Measurements from ENCODE around the gene FSTL4.

The FSTL4 gene

DNA sequence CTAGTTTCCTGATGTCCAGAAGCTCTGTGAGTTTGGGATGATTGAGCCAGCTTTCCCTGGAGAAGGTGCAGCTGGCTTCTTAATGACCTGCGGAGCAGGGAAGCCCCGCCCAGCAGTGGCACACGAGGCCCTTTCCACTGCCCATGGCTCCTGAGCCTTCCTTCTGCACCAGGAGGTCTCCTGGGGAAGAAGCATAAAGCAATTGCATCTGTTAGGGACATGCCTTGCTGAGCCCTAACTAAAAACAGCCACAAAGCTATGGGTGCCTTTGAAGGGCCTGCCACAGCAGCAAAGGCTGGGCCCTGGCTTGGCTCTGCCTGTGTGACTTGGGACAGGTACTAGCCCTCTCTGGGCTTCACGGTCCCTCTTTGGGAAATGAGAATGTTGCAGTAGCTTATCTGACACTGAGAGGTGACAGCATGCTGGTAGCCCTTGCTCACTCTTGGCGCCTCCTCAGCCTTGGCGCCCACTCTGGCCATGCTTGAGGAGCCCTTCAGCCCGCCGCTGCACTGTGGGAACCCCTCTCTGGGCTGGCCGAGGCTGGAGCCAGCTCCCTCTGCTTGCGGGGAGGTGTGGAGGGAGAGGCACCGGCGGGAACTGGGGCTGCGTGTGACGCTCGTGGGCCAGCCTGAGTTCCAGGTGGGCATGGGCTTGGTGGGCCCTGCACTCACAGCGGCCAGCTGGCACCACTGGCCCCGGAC, 218.4 kb downstream of the FSTL4 start:
- in situ Hi-C loops (cut with MboI; ENCODE audit: low sequenced_read_pairs) = no loop called here

DNA sequence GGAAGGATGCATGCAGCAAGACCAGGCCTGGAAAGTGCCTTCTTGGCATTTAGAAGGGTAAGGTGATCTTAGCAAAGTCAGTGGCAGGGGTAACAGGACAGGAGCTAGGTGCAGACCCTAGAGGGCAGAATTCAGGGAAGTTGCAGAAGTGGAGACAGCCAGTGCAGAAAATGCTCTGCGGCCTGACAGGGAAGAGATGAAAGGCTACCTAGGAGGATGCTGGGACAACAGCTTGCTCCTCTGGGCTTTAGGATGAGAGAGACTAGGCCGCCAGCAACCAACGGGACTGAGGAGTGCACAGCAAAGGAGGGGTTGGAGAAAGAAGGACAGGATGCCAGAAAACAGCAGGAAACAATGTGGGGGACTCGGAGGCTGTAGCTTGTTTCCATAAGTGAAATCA, 219.9 kb downstream of the FSTL4 start:
- in situ Hi-C loops (cut with MboI; ENCODE audit: low sequenced_read_pairs) = no loop called here

GRCh38 chr5:133391354-133392136, 220.8 kb downstream of the FSTL4 start:
- in situ Hi-C loops (cut with MboI; ENCODE audit: low sequenced_read_pairs) = no loop called here

DNA sequence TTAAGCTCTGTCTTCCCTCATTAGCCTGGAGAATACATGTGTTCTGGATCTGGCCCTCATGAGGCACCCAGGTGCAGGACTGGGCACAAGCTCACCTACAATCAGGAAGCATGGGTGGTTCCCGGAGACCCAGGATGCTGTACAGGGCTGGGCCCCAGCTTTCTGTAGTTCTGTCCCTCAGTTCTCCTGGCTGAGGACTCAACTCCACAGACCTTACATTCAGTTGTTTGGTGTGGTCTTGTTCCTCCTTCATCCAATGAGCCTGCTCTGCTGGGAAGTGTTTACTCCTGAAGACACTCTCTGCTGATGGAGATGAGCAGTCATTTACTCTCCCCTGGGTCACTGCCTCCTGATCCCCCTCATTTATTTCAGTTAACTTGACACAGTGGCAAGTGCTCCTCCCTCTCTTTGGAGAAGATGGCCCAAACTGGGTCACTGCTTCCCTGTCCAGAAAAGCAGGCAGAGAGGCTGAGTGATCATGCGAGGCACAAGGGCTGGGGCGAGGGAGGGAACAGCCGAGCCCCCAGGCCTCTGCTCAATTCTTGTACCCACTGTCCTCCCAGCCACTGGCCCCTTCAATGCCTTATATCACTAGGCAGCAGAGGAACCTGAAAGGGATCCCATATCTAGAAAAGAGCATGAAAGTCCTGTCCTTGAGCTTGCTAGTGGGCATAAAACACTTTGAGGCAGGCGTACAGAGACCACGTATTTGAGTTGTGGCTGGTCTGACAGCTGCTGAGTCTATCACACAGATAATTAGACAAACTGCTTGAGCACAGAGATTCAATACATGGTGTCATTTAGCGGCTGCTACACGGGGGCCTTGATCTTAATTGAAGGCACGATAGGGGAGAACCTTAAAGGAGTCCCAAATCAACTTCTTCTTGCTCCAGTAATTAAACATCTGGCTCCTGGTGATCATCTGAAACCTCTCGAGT, 221.7 kb downstream of the FSTL4 start:
- in situ Hi-C loops (cut with MboI; ENCODE audit: low sequenced_read_pairs) = no loop called here

GRCh38 chr5:133389066-133389590, 223.2 kb downstream of the FSTL4 start:
- in situ Hi-C loops (cut with MboI; ENCODE audit: low sequenced_read_pairs) = no loop called here

DNA sequence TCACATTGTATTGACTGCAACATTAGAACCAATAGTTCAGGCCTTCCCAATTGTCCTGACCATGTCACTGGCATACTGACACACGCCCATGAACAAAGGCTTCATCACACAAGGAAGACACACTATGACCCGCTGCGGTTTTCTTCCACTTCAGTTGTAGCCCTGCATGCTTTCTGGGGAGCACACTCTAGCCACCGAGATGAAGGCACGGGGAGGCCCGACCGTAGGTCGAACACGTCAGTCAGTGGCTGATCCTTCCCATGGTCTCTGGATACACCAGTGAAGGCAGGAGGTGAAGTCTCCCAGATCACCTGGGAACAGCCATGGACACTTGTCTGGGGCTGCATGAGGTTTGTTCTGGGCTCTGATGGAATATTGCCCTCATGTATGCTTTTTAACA, 224.7 kb downstream of the FSTL4 start:
- in situ Hi-C loops (cut with MboI; ENCODE audit: low sequenced_read_pairs) = no loop called here

GRCh38 chr5:133387091-133387490, 225.2 kb downstream of the FSTL4 start:
- in situ Hi-C loops (cut with MboI; ENCODE audit: low sequenced_read_pairs) = no loop called here

DNA sequence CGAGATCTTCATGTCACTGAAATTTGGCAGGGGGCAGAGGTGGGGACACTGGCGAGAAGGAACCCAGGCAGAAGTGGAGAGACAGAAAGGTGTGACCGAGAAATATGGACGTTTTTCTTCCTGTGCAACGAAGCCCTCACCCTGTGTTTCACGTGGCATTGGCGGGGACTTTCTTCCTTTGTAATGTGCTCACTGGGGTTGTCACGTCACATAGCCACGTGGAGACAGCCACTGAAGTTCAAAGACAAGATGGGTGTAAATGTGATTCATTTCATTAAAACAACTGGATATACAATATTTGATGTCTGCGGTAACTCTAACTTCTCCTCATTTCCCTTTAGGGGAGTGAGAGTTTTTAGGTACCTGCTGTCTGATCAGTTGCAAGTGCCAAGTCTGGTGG, 225.7 kb downstream of the FSTL4 start:
- in situ Hi-C loops (cut with MboI; ENCODE audit: low sequenced_read_pairs) = no loop called here

- in situ Hi-C loops (cut with MboI; ENCODE audit: low sequenced_read_pairs) = no loop called here
These were observed 227.0 kb downstream of the FSTL4 start for GRCh38 chr5:133385346-133385745.

GRCh38 chr5:133384903-133385302, 227.4 kb downstream of the FSTL4 start:
- in situ Hi-C loops (cut with MboI; ENCODE audit: low sequenced_read_pairs) = no loop called here

GRCh38 chr5:133384120-133384855, 228.1 kb downstream of the FSTL4 start:
- in situ Hi-C loops (cut with MboI; ENCODE audit: low sequenced_read_pairs) = no loop called here

DNA sequence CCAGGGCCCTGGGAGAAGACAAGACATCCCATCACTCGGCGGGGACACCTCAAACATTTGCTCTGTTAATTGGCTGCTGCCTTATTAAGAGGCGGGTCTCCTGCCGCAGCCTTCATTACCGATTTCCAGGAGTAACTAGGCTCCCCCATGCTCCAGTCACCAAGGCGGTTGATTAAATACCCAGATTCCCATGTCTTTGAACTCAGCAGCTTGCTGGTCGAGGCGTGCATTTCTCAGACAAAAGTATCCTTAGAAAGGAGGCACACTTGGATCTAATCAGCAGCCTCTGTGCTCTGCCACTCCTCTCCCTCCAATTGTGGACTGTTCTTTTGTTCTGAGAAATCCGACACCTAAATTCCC, 228.8 kb downstream of the FSTL4 start:
- in situ Hi-C loops (cut with MboI; ENCODE audit: low sequenced_read_pairs) = no loop called here

DNA sequence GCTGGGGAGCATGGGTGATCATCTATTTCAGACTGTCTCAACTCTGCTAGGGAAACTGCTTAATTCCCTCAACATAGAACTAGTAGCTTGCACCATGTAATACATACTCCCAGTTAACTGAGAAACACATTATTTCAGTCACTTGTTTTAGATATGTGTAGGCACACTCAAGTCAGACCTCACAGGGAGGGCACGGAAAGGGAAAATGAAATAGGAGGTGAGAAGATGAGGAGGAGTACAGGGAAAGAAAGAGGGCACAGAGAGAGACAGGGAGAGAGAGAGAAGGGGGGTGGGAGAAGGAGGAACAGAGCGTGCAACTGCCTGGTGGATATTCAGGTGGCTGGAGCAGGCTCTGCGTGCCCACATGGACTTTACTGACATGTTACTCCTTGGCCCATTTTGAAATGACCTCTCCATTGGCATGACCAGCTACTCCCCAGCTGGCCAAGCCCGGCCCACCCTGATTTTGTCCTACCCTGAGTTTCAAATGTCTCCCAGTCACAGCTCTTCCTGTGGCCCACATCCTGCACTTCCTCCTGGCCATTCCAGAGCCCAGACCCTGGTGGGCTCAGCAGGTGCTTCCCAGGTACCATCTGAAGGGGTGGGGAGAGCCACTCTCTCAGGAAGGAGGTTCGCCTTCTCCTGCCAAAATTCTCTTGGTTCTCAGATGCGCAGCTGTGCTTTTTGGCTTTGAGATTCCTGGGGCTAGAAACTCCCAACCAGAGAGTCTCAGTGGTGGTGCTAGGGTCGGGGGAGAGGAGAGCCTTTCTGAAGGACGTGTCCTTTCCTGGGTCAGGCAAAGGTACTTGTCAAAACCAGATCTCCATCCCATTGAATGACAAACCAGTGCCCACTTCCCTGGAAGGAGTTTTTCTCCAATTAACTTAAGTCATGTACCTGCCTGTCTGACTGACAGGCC, 229.4 kb downstream of the FSTL4 start:
- in situ Hi-C loops (cut with MboI; ENCODE audit: low sequenced_read_pairs) = no loop called here

DNA sequence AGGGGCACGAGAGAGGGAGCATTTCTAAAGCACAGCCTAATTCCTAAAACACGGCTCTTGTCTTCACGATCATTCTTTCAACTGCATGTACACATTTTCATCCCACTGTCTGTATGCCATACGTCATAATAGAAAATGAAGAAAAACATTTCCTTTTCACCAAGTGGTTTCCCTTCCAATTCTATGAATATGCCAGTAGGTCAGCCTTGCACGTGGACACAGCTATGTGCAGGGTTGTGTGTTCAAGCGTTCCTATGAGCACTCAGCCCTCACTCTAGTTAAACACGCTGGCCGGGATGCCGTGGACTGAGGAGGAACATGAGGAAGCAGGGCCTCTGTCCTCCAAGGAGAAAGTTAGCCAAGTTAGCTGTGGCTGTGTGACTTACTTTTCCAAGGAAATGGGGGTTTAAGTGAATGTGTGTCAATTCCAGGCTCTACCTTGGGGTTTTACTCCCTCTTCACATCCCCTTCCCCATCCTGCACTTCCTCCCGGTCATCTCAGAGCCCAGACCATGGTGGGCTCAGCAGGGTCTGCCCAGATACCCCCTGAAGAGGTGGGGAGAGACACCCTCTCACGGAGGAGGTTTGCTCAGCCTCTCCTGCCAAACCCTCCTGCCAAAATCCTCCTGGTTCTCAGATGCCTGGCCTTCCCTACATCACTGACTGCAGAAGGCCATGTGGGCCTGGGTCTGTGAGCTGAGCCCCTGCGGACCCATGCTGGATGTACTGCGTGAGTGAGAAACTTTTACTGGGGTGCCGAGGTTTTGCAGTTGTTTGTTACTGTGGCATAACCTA, 230.6 kb downstream of the FSTL4 start:
- in situ Hi-C loops (cut with MboI; ENCODE audit: low sequenced_read_pairs) = no loop called here

- in situ Hi-C loops (cut with MboI; ENCODE audit: low sequenced_read_pairs) = no loop called here
These were observed 231.3 kb downstream of the FSTL4 start for GRCh38 chr5:133381041-133381440.

- in situ Hi-C loops (cut with MboI; ENCODE audit: low sequenced_read_pairs) = no loop called here
These were observed 234.6 kb downstream of the FSTL4 start for GRCh38 chr5:133377736-133378135.

- in situ Hi-C loops (cut with MboI; ENCODE audit: low sequenced_read_pairs) = no loop called here
These were observed 235.4 kb downstream of the FSTL4 start for GRCh38 chr5:133376986-133377385.

DNA sequence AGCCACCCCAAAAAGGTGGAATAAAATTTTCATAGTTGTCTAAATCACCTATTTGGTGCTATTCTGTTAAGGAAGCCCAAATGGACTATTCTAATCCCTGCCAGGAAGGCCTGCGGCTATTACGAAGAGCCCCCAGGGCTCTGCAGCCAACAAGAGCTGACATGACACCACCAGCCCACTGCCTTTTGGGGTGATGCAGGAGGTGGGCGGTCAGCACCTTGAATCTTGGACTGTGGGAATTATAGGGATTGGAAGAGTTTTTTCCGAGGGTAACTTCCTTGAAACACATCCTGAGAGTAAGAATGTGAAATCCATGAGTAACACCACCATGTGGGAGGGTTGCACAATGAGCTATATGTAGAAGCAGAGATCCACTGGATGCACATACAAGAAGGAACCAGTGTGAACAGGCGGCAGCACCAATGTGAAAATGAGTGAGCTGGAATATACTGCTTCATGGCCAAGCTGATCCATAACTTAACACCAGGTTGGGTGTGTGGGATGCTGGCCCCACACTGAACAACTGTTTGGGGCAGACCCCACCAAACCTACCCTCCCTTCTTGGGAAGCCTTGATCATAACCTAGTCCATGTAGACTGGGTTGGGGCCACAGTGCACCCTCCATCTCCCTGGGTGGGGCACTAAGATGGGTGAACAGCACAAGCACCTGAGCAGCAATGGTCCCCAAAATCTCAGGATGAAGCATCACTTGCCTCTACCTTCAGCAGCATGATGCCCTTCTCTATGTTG, 239.0 kb downstream of the FSTL4 start:
- in situ Hi-C loops (cut with MboI; ENCODE audit: low sequenced_read_pairs) = no loop called here

Data from hTERT RPE-1 (cell line).